Measurements from ENCODE around the gene NXPE1. TPM values are rescaled to one million over a fixed set of nuclear protein-coding genes. Genes with fewer than 3 reads are reported as not detected.

NXPE1 gene
- total RNA-seq, 1 experiment from 2014 or later = not detected

DNA sequence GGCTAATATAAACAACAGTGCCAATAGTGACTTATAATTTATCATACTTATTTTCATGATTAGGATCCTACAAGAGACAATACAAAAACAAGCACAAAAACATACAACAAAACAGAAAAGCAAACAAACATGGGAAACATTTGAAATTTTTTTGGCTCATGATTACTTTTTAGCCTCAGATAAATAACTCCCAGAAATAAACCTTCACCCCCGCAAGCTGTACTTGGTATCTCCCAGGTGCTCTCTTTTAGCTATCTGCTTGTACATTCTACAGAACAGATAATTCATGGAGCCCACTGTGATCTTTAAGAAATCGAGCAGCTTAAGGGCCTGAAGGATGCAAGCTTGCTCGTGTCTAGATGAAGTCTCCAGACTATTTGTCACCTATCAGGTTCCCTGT lies 35.0 kb upstream of the NXPE1 start:
- intact Hi-C loops (cut with micrococcal nuclease) = no loop called here

DNA sequence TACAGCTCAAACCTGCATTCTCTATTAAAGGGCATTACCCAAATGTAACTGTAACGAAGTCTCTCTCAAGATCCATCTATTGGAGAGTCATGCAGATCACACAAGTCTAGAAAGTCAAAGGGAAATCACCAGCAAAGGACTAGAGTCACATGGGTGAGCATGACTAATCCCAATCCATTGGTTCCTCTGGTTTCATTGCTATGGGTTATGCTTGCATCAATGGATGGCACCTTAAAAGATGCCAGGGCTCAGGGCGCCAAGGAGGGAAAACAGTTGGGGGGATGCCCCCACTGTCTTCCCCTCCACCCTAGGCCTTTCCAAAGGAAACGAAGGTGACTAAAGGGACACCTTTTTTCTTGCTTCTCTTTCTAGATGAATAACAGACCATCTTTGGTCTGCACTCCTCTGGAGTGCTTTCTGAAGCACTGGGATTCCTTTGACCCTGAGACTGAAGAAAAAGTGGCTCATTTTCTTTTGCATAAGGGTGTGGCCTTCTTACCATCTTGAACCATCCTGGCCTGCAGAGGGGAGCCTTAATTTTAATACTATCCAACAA lies 27.8 kb upstream of the NXPE1 start:
- Histone ChIP-seq H3K4me2 (ENCODE audit: low read length) (no peak overlapping the region), H3K9me3 (ENCODE audit: low read length) (peaks cover 15% of the 10 kb centered on the region; the same call in 1 of the 2 replicates), H3F3A (ENCODE audit: low read length, unreplicated experiment) (no peaks in the 10 kb centered on the region), H3K4me1 (ENCODE audit: insufficient read depth, low read length) (no peaks in the 10 kb centered on the region), H3K27ac (ENCODE audit: low read length) (no peak overlapping the region), H2AFZ (ENCODE audit: low read length) (no peak overlapping the region), H4K20me1 (ENCODE audit: low read length) (no peaks in the 10 kb centered on the region), H3K4me3 (ENCODE audit: low read length) (no peak overlapping the region), H3K36me3 (ENCODE audit: low read depth, low read length) (no peaks in the 10 kb centered on the region), H3K9me2 (replicated peaks; ENCODE audit: low read length) (no peaks in the 10 kb centered on the region), H3K79me2 (ENCODE audit: low read length) (no peaks in the 10 kb centered on the region), H3K9ac (ENCODE audit: low read length) (no peak overlapping the region), H3K27me3 (ENCODE audit: low read length) (no peaks in the 10 kb centered on the region)
- POLR2A ChIA-PET (ENCODE audit: unreplicated experiment) = no interaction called here
- DNase-seq (no peak), ATAC-seq (no peak)
- no peak for TF ChIP-seq EZH2phosphoT487 (IDR thresholded peaks at IDR 0.05; ENCODE audit: borderline replicate concordance, low read length)
- TF ChIP-seq, protein P1, sequence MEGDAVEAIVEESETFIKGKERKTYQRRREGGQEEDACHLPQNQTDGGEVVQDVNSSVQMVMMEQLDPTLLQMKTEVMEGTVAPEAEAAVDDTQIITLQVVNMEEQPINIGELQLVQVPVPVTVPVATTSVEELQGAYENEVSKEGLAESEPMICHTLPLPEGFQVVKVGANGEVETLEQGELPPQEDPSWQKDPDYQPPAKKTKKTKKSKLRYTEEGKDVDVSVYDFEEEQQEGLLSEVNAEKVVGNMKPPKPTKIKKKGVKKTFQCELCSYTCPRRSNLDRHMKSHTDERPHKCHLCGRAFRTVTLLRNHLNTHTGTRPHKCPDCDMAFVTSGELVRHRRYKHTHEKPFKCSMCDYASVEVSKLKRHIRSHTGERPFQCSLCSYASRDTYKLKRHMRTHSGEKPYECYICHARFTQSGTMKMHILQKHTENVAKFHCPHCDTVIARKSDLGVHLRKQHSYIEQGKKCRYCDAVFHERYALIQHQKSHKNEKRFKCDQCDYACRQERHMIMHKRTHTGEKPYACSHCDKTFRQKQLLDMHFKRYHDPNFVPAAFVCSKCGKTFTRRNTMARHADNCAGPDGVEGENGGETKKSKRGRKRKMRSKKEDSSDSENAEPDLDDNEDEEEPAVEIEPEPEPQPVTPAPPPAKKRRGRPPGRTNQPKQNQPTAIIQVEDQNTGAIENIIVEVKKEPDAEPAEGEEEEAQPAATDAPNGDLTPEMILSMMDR (conservative IDR thresholded peaks at IDR 0.05; ENCODE audit: low read depth, low read length) = no peak
- TF ChIP-seq EZH2 (IDR thresholded peaks at IDR 0.05; ENCODE audit: low read length, unreplicated experiment) = no peak
- CTCF ChIA-PET = no interaction called here
- intact Hi-C loops (cut with micrococcal nuclease) = loop anchor here (5.0 to 10.0 kb wide), 2 partner anchors 245 to 303 kb away; no protein-coding TSS in a partner anchor
- BruUV-seq (replicated peaks) = no TSS peak

More for the DNA sequence above, 35.0 kb upstream of the NXPE1 start:
- no peak overlapping the region for H3K27ac ChIP-seq (ENCODE audit: low read length)
- no peaks in the 10 kb centered on the region for H4K20me1 ChIP-seq (ENCODE audit: low read length)
- H3K9me3 ChIP-seq (ENCODE audit: low read length) = no peaks in the 10 kb centered on the region
- H2AFZ ChIP-seq (ENCODE audit: low read length) = no peak overlapping the region
- no peaks in the 10 kb centered on the region for H3K9me2 ChIP-seq (replicated peaks; ENCODE audit: low read length)
- BruUV-seq (replicated peaks) = no TSS peak
- ChIA-PET POLR2A (ENCODE audit: unreplicated experiment) (no interaction called here), CTCF (no interaction called here)
- no peak overlapping the region for H3K4me2 ChIP-seq (ENCODE audit: low read length)
- H3K4me1 ChIP-seq (ENCODE audit: insufficient read depth, low read length) = no peaks in the 10 kb centered on the region
- no peak overlapping the region for H3K9ac ChIP-seq (ENCODE audit: low read length)
- H3K79me2 ChIP-seq (ENCODE audit: low read length) = no peaks in the 10 kb centered on the region
- H3K4me3 ChIP-seq (ENCODE audit: low read length) = no peak overlapping the region
- no peaks in the 10 kb centered on the region for H3K36me3 ChIP-seq (ENCODE audit: low read depth, low read length)
- DNase-seq (no peak), ATAC-seq (no peak)
- TF ChIP-seq, protein P1 (conservative IDR thresholded peaks at IDR 0.05; ENCODE audit: low read depth, low read length) = no peak
- TF ChIP-seq EZH2 (IDR thresholded peaks at IDR 0.05; ENCODE audit: low read length, unreplicated experiment) (no peak), EZH2phosphoT487 (IDR thresholded peaks at IDR 0.05; ENCODE audit: borderline replicate concordance, low read length) (no peak)
- no peaks in the 10 kb centered on the region for H3K27me3 ChIP-seq (ENCODE audit: low read length)
- no peaks in the 10 kb centered on the region for H3F3A ChIP-seq (ENCODE audit: low read length, unreplicated experiment)

DNA sequence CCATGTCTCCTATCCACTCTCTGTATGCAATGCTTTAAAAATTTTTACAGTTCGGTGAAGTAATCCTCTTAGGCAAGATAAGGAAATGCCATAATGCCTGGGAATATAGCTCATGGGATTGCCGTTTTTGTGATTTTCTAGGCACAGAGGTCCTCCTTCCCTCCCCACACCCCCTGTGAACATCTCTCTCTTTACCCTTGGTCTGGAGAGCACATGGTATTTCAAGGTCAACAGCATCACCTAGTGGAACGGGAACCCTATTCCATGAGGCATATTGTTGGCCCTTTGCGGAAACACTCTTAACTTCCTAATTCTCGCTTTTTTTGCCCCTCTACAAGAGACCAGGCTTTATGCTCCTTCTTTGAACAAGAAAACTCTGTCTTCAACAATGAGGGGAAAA lies 27.1 kb upstream of the NXPE1 start:
- TF ChIP-seq EZH2phosphoT487 (IDR thresholded peaks at IDR 0.05; ENCODE audit: borderline replicate concordance, low read length) = no peak
- no peak for TF ChIP-seq EZH2 (IDR thresholded peaks at IDR 0.05; ENCODE audit: low read length, unreplicated experiment)
- TF ChIP-seq, protein P1 (conservative IDR thresholded peaks at IDR 0.05; ENCODE audit: low read depth, low read length) = peak; percentile 56
- POLR2A ChIA-PET (ENCODE audit: unreplicated experiment) = no interaction called here
- H3K4me2 ChIP-seq (ENCODE audit: low read length) = no peak overlapping the region
- H3K9me2 ChIP-seq (replicated peaks; ENCODE audit: low read length) = no peaks in the 10 kb centered on the region
- H3K27ac ChIP-seq (ENCODE audit: low read length) = no peak overlapping the region
- no peak overlapping the region for H2AFZ ChIP-seq (ENCODE audit: low read length)
- H3K27me3 ChIP-seq (ENCODE audit: low read length) = no peaks in the 10 kb centered on the region
- no TSS peak for BruUV-seq (replicated peaks)
- CTCF ChIA-PET = no interaction called here
- no peaks in the 10 kb centered on the region for H4K20me1 ChIP-seq (ENCODE audit: low read length)
- no peaks in the 10 kb centered on the region for H3K4me1 ChIP-seq (ENCODE audit: insufficient read depth, low read length)
- DNase-seq = peak; percentile 33
- no peak overlapping the region for H3K9ac ChIP-seq (ENCODE audit: low read length)
- peak; percentile 43; the same call in 1 of the 2 replicates for ATAC-seq
- peaks cover 15% of the 10 kb centered on the region; the same call in 1 of the 2 replicates for H3K9me3 ChIP-seq (ENCODE audit: low read length)
- no peaks in the 10 kb centered on the region for H3F3A ChIP-seq (ENCODE audit: low read length, unreplicated experiment)
- no peaks in the 10 kb centered on the region for H3K36me3 ChIP-seq (ENCODE audit: low read depth, low read length)
- H3K4me3 ChIP-seq (ENCODE audit: low read length) = no peak overlapping the region
- intact Hi-C loops (cut with micrococcal nuclease) = loop anchor here (5.0 to 10.0 kb wide), 2 partner anchors 244 to 302 kb away; no protein-coding TSS in a partner anchor
- H3K79me2 ChIP-seq (ENCODE audit: low read length) = no peaks in the 10 kb centered on the region
